ENCODE measurements around the gene CDKL5. TPM values are rescaled to one million over a fixed set of nuclear protein-coding genes. Genes with fewer than 3 reads are reported as not detected.

Gene CDKL5
- polyA plus RNA-seq, 10 donors = 4.1 to 7.3 (median 5.1) TPM

DNA sequence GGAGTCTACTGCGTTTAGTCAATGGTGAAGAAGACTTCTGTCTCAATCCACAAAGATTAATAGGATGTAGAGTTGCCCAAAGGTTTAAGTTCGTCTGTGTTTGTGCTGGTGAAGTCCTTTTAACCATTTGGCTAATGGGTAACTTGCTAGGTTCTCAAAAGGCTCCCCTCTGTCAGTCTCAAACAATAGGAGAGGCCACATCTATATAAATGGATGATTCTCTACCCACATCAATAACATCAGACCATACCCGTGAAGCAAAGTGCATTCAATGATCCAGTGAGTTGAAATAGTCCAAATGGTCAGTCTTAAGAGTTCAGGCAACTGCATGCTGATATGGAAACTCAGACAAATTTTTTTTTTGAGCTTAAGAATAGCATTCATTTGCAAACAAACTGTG lies 218.4 kb downstream of the CDKL5 start:
- DNase-seq = no peak

DNA sequence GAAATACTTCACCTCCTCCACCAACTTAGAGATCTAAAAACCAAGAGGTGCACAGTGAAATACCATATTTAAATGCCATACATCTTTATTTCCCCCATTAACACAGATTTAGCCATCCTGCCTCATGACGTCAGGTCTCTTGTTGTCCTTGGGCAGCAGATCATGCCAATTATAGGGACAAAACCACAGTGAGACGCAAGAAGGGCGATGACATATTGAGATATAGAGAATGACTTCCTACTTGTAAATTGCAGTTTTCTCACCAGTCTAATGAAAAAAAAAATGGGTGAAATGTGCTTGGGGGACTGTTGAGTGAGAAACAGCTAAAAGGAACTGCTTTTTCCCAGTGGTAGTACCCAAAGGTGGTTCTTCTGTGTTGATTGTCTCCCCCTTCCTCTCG lies 222.2 kb downstream of the CDKL5 start:
- no peak for DNase-seq

DNA sequence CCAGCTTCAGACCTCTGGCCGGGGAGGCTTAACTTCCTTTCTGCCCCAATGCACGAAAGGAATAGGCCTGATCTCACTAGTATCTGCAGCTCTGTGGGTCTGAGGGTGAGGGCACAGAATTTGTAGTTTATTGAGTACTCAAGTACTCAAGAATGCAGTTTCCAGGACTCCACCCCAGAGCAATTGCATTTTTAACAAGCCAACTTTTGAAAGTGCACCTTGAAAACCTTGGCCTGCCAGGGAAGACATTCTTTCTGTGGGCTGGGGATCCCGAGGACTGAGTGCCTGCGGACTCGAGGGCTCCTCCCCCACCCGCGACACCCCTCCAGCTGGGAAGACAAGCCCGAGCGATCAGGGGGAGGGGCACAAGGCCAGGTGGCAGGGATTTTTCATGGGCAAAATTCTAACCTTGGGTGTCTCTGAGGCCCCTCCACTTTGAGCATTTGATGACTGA lies 224.1 kb downstream of the CDKL5 start:
- DNase-seq = no peak

DNA sequence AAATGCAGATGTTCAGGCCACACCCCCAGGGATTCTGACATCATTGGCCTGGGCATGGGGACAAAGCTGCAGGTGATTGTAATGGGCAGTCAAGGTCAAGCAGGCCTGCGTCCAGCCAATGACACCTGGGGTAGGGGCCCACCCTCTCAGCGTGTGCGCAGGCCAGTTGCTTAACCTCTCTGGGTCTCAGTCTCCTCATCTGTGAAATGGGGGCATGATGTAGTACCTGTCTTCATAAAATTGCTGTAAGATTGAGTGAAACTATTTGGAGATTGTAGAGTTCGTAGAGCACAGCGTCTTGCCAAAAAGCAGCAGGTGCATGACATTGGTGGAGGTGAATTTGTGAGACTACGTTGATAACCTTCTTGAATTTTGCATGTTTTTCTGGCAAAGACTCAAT lies 225.3 kb downstream of the CDKL5 start:
- no peak for DNase-seq

DNA sequence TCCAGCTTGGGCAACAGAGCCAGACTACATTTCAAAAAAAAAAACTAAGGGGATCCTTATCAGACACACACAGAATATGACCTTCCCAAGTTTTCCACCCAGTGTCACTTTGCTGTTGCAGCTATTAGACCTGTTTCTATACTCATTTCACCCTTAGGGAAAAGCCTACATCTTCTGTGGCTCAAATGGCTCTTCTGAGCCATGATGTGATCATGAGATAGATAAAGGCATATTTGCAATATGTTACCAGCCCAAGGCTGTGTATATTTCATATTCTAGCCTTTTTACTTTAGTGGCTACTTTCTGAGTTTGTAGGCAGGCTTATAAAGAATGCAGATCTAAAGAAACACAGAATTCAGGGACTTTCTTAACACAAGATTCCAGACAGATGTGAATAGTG lies 227.2 kb downstream of the CDKL5 start:
- DNase-seq = no peak

DNA sequence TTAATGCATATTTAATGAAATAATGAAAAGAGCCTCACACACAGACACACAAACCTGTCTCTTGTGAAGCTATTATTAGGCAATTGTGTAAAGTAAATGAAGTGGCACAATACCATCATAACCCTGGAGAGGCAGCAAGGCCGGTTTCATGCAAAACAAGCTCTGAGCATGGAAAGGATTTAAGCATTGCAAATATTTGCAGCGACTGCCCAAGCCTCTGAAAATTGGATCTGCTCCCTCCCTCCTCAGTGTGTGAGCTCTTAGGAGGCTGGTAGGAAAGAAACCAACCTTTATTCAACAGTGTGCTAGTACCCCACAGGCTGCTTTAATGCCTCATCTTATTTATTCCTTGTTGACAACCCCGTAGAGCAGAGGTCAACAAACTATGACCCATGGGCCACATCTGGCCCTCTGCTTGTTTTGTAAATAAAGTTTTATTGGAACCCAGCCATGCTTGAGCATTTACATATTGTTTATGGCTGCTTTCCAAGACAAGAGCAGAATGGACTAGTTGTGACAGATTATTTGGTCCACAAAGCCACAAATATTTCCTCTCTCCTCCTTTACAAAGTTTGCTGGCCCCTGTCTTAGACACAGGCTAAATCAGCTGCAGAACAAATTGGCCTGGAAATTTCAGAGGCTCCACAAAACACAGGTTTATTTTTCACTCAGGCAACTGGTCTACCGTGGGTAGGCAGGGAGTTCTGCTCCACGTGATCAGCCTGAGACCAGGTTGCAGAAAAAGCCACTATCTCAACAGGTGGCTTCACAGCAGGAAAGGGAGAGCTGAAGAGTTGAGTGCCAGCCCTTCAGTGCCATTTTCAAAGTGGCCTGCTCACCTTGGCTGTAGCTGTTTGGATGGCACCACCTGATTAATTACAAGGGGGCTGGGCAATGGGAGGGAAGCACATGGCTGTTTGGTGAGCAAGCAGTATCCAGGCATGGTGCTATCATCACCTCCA lies 229.7 kb downstream of the CDKL5 start:
- no peak for DNase-seq

DNA sequence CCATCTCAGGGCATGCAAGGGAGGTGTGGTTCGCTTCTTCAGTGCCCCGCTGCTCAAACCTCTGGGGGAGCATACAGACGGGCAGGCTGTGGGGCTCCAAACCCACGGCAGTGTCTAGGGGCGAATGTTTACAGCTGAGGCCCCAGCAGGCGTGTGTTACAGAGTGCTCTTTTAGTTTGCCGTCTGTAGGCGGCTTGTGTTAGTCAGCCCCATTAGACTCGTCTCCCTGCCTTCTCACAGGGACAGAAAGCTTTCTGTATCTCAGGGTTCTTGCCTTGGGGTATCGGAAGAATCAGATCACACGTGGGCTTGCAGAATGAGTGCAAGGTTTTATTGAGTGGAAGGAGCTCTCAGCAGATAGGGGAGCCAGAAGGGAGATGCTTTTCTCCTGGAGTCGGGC lies 235.9 kb downstream of the CDKL5 start:
- DNase-seq = no peak

DNA sequence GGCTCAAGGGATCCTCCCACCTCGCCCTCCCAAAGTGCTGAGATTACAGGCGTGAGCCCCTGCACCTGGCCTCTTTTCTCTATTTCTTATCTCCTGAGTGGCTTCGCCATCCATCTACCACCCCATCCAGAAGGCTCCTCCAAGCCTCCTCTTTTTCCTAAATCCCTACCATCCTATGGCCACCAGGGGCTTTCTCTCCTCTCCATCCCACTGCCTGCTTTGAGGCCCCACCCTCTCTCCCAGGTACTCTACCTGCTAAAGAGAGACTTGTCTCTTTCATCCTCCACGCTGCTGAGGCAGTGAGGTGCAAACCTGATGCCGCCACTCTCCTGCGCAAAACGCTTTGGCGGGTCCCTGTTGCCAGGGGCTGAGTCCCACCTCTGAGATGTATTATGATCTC lies 239.5 kb downstream of the CDKL5 start:
- no peak for DNase-seq

DNA sequence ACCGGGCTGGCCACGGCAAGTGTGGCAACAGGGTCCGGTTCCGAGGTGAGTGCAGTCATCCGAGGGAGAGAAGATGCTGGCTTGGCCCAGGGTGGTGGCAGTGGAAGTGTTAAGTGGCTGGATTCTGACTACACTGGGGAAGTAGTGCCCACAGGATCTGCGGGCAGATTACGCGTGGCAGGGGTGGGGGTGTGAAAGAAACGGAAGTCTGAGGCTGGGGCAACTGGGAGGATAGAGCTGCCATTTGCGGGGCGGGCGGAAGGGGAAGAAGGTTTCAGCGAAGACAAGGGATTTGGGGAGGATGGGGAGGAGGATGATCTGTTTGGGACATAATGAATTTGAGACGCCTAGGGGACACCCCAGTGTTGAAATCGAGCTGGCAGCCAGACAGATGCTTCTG lies 241.2 kb downstream of the CDKL5 start:
- DNase-seq = no peak

DNA sequence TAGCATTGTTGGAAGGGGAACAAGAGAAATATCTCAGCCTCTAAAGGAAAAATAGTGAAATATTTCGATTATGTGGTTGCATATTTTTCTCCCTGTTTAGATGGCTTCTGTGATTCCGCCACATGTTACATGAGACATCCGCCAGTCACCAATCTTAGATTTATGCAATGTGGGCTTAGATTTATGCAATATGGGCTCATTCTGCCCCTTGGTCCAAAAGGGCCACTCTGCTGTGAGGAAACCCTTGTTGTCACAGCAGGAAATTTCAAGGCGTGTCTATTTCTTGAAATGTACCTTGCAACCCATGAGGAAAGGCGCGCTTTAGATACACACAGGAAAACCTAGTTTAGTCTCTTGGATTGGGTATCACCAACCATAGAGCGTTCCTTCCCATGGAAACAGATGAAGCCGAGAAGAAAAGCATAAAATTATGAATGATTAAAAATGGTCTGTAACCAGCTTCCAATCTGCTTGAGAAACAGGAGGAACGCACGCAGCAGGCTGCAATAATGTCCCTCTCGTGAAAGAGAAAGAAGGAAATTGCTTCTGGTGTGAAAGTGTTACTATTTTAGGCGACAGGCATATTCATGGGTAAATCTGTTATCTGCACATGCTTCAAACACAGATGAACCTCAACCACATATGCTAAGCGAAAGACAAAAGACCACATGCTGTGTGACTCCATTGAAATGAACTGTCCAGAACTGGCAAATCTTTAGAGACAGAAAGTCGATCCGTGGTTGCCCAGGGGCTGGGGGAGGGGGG lies 242.8 kb downstream of the CDKL5 start:
- DNase-seq = no peak

DNA sequence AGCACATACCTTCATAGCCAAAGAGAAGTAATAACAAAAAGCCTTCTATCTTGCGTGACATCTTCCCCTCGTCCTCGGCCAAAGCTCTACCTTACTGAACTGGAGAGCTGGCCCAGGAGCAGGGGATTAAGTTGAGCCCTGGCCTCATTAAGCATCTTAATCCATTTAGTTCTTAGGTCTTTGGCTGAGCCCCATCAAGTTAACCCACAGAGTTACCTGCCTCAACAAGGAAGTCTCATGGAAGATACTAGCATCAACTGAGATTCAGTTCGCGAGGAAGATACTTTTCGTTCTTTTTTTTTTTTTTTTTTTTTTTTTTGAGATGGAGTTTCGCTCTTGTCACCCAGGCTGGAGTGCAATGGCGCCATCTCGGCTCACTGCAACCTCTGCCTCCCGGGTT lies 246.6 kb downstream of the CDKL5 start, which contains the start of gene RS1:
Gene RS1 (minus strand): TSS at position 101 of the 400 bp plus-strand sequence. CDS start 40 bp downstream, at position 61.
- no peak for DNase-seq

DNA sequence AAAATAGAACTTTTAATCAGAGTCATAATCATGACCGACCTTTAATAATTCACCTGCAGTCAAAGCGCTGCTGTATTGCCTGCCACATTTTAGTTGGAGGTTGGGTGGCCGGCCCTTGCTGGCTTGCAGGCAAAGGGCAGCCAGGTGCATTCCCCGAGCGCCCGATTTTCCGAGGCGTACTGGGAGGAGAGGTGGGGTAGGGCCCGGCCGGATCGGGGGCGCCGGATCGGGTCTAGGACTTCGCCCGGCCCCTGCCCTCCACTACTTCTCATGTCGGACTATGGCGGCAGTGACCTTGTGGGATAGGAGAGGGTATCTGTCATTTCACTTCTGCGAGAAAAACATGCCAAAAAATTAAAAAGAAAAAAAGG lies 249.0 kb downstream of the CDKL5 start:
- DNase-seq = peak in 1 of 3 donors; percentile 6

DNA sequence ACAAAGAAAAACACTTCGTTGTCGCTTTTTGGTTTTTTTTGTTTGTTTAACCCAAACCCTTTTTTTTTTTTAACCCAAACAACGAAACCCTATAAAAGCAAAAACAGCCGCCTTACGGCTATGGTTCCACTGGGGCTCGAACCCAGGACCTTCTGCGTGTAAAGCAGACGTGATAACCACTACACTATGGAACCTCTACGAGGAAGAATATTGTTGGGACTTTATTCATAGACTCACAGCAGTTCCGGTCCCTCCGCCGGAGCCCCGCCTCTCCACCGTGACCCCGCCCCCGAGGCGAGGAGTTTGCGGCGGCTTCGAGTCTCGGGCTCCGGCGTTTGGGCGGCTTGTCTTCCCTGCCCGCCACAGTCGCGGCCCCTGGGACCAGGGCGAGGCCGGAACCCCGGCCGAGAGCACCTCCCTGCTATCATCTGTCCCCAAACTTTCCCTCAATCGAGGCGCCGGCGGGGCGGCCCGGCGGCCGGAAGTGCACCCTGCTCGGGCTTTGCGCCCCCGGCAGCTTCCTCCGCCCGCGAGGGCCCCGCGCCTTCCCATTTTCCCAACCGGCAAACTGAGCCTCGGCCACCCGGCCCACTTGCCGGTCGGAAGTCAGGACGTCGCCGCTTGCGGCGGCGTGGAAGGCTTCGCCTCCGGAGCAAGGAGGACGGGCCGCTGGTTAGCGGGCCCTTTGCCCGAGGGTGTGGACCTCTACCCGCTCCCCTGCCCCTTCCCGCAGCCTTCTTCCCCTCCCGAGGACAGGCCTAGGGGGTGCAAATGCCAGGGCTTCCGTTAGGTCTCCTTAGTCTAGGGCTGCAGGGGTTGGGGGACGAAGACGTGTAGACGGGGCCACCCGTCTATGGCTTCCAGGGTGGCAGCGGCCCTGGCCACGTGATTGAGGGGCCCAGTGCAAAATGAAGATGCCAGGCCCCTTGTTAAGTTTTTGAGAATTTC lies 249.7 kb downstream of the CDKL5 start:
- DNase-seq = peak; percentile 77 to 91 (median 85)

DNA sequence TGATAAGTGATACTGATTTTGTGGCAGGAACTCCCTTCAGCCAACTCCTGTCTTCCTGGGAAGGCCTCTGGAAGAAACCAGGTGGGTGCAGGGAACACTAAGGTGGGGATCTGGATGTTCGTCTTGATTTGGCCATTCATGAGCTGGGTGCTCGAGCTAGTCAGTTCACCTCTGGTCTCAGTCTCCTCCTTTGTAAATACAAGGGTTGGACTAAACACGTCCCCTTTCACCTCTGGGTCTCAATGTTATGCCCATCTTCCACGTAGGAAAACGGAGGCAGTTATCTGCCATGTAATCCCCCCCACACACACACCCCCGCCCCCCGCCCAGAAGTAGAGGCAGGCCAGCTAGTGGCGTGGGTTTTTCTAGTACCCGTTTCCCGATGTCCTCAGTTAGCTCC lies 250.6 kb downstream of the CDKL5 start:
- DNase-seq = no peak

DNA sequence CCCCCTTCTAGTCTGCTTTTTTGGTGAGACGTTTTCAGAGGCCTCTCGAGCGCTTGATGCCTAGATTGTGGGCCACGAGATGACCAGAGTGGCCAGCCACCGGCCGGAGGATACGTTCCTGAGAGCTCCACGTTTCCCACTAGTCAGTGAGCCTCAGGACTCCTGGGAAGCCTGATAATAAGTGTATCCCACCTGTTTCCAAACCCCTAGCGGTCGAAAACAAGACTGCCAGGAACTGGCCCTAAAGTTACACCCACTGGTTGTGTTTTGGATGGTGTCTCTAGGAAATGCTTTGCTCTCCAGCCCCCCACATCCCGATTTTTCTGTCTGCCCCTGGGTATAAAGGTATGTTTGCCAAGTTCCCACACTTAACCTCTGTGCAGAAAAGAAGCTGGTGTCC lies 251.1 kb downstream of the CDKL5 start:
- no peak for DNase-seq

DNA sequence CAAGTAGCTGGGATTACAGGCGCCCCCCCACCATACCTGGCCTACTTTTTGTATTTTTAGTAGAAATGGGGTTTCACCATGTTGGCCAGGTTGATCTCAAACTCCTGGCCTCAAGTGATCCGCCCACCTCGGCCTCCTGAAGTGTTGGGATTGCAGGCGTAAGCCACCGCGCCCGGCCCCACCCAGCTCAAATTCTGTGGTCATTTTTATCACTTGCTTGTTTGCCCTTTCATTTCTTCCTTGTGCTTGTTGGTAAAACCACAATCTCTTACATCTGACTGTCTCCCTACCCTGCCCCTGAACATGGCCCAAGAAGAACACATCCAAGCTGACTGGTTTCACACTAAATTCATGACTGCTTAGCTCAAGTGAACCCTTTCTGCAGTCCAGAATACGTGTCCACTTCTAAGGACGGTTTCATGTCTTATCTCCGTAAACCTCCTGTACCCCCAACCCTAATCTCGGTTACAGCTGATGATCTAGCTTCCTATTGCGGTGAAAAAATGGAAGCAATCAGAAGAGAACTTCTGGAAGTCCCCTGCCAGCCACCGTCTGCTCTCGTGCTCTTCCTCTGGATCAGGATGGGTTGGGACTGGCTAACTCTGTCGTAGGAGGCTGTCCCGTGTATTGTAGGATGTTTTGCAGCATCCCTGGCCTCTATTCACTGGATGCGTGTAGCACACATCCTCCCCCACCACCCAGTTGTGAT lies 251.9 kb downstream of the CDKL5 start:
- DNase-seq = no peak

DNA sequence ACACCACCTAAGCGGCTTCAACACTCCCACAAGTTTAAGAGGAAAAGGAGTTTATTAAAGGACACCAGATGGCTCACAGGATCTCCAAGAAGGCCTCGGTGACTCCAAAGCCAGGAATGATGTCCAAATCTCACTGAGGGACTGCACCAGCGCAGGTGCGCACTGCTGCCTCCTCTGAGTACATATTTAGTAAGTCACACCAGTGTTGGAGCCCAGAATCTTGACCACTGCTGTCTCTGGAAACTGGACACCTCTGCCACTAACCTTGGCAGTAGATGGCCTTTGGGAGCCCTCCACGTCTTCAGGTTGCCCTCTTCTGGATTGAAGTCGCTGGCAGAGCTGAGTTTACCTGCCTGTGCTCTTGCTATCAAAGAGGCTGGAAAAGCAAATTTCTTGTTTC lies 256.6 kb downstream of the CDKL5 start:
- no peak for DNase-seq

DNA sequence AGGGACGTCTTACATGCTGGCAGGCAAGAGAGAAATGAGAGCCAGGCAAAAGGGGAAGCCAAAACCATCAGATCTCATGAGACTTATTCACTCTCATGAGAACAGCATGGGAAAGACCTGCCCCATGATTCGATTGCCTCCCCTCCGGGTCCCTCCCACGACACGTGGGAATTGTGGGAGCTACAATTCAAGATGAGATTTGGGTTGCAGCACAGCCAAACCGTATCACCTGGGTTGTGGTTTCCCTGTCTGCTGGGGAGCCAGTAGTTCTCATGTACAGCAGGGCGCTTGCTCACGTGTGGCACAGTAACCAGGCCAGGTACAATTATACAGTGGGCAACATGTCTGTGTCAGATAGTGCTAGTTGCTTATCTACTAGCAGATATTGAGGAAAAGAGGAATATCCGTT lies 257.6 kb downstream of the CDKL5 start:
- DNase-seq = no peak

DNA sequence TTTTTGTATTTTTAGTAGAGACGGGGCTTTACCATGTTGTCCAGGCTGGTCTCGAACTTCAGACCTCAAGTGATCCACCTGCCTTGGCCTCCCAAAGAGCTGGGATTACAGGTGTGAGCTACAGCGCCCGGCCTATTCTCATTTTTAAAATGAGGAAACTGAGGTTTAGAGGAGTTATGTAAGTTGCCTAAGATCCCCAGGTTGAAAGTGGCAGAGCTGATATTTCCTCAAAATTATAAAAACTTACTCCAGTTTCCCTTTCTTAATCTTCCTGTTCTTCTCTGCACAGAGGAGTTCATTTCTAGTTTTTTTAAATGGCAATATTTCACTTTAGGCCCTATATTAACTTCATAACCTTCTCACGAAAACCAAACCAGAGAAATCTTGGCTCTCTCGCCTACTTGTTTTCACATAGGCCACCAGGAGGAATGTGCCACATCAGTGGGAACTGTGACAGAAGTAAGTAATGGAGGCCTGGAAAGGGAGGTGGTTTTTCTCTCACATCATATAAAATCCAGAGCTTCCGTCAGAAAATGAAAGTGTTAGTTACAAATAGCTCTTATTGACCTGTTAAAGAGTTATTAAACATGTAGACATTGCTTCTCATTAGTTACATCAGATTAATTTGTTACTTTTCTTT lies 262.6 kb downstream of the CDKL5 start:
- no peak for DNase-seq

DNA sequence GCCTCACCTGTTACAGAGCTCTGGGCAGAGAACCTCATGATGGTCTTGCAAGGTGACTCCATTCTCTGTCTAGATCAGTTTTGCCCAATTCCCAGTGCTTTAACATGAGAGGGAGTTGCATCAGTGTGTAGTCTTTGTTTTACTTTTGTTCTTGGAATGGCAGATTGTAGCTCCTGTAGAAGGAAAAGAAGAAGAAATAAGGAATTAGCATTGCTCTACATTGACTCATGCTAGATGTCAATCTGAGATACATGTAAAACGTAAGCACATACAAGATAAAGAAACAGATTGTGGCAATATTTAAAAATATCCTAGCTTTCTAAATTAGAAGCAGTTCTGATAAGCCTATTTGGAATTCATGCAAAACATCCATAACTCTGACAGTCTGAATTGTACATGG lies 266.0 kb downstream of the CDKL5 start:
- DNase-seq = no peak

DNA sequence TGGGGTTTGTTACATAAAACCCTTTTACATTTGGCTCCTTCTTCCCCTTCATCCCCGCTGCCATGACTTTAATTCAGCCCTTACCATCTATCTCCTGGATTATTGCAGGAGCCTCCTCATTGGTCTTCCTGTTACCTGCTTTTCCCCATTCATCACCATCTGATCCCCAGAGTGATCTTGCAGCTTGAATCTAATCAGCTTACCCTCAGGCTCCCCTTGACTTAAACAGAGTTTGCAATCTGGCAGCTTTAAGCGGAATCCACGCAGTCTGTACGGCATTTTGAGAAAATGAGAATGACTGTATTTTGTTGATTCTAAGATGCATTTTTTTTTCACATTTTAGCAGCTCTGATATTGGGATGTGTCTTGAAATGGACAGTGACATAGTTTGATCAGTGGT lies 267.1 kb downstream of the CDKL5 start:
- no peak for DNase-seq
